ENCODE measurements around the gene SMIM13.
A peak's percentile ranks its signal among the peaks of the same experiment; 100 is the strongest.

The SMIM13 gene

DNA sequence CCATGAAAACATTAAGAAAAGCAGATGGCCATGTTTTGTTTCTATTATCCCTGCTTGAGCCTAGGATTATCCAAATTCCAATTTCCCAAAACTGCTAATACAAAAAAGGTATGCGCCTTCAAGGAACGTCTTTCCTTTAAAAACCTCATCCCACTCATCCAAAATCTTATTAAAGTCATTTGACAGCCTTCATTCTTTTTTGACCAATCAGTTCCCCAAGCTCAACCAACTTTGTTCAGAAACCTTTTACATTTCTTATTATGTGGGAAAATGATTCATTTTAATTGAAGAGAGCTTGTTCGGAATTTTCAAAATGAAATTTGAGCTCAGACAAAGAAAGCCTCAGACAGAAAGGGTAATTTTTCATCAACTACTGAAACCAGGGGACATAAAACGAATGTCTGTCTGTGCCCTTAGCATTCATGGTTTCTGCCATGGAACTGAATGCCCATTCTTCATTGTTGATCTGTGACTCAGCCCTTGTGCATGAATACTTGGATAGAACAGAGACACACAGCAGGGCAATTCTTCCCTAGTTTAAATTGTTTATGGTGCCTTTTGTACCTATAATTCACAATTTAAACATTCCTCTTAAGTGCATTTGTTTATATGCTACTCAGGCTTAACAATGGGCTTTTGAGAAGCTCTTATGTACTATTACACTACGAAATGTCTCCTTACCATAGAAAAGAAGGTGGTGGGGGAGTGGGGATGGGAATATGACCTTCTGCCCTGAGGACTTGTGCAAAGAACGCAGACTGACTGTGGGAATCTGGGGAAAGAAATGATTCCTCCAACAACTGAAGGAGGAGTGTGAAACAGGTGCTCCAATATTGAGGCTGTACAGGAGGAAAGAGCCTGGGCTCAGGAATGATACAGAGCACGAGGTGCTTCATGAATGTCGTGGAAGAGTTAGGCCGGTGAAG is 67.7 kb downstream of the SMIM13 start:
- no peak for DNase-seq

DNA sequence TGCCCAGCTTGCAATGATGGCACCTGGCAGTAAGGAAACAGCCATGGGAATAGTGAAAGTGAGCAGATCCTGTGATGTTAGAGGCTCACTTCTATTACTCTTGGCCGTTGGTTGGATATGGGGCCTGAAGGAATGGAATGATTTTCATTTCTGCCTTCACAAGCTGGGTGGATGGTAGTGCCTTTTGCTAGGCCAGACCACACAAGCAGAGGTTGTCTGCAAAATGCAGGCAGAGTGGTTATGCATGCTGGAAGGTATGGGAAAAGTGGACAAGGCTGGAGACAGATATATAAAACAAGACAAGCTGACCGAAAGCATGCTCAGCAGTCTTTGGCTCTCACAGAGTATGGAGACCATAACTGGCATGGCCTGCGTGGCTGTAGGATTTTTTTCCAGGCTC is 68.6 kb downstream of the SMIM13 start:
- DNase-seq, result no peak

DNA sequence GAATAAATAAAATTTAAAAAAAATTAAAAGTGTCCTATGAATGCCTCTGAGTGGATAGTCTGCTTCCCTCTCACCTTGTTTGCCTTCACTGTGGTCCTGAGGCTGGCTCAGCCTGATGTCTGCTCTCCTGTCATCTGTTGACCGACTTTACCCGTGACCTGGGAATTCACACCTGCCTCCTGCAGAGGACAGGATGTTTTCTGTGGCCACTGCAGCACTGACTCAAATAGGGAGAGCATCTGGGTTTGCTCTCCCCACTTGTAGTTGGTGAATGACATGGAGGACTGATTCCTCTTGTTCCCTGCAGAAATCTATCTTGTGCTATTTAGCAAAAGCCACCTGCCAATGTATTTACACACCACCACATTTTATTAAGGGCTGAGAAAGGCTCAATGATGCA is 70.3 kb downstream of the SMIM13 start:
- DNase-seq, result no peak

DNA sequence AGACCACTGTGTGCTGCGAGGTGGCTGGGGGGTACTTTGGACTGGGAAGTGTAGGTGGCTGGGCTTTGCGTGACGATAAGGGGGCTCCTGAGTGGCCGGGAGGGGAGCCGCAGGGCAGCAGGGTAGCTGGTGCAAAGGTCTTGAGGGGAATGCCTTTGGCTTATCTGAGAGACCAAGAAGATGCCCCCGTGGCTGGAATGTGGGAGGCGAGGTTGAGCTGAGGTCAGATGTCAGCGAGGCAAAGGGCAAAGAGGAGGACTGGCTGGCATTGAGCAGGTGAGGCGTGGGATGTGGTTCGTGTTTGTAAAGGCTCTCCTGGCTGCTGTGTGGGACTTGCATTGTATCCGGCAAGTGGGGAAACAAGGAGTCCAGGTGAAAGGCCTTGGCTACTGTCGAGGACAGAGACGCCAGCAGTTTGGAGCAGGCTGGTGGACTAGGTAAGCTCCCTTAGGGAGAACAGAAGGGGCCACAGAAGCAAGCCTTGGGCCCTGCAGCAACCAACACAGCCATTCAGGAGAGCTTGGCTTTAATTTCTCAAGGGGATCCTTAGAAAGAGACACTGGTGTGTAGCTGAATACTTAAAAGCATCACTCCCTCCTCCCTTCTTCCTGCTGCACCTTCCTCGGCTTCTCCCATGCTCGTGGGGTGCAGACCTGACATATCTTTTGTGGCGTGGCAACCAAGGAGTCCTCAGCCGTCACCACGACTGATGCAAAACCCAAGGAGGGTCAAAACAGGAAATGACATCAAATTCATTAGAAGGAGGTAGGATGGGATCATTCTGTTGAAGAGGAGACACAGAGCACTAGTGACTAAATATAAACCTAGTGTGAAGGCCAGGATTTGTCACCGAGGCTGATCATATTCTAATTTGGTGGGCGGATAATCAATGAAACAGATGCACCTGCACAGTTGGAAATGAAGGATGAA is 71.3 kb downstream of the SMIM13 start:
- DNase-seq, result no peak

DNA sequence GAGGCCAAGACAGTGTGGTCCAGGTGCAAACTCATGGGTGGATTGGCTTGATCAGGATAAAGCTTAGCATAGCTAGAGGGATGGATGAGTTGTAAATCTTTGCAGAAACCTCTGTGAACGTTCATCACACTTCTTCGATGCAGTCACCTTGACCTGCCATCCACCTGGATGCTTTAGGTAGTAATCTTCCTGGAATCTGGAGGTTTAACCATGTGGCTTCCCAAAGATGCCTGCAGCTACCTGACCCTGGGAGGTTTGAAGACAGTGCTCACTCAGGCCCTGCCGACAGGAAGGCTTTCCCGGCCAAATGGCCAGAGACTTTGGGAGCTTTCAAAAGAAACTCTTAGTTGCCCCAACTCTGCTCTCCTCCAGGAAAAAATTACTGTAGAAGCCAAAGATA is 73.3 kb downstream of the SMIM13 start:
- DNase-seq, result no peak

DNA sequence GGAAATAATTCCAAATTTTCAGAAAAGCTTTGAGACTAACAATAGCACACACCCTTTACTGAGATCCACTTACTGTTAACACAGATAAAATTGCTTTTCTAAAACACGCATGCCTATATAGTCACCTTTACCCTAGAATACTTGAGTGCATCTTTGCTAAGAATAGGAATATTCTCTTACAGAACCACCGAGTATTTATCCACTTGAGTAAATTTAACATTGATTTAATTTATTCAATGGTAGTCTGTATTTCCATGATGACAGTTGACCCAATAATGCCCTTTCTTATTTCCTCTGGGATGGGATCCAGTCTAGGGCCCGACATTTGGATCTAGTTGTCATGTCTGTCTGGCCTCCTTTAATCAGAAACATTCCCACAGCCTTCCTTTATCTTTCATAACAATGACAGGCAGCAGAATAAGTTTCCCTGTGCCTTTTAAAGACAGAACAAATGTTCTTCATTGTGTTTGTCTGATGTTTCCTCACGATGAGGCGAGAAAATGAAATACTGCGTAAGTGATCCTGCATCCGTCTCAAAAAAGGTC is 74.5 kb downstream of the SMIM13 start:
- no peak for DNase-seq

DNA sequence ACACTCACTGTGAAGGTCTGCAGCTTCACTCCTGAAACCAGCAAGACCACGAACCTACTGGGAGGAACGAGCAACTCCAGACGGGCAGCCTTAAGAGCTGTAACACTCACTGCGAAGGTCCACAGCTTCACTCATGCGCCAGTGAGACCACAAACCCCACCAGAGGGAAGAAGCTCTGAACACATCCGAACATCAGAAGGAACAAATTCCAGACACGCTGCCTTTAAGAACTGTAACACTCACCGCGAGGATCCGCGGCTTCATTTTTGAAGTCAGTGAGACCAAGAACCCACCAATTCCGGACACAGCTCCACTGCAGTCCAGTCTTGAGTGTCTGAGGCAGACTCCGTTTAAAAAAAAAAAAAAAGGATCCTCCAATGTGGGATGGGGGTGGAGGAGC is 78.3 kb downstream of the SMIM13 start:
- no peak for DNase-seq

DNA sequence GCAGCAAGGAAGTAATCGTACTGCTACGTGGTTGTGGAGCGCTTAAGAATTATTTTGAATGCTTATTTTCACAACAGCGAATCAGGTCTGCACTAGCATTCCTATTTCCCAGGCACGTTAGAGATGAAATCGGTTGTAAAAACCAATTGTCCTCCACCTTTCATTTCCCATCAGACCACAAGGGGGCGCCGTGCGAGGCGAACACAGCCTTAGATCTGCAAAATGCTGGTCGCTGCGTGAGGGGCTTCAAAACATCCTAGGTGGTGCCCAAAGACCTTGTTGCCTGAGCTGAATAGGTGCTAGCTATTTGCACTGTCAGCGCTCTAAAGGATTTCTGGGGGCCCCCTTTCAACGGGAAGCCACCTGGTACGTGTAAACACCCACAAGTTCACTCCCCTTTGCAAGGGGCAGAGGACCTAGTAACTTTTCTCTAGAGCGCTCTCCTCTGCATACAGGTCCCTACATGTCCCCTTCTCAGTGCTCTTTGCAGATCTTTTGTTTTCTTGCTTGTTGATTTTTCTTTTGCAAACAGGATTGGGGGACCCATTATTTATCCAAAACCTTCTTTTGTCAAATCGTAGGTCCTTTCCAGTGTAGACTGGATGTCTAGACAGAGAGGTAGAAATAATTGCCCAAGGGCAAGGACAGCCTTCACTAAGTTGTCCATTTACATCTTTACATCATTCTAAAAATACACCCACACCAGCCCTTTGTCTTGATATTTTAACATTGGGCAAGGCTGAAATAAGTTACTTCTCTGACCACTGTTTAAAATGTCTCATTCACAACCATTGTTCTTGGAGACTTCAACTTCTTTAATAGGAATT is 79.1 kb downstream of the SMIM13 start:
- peak; percentile 15 for DNase-seq

DNA sequence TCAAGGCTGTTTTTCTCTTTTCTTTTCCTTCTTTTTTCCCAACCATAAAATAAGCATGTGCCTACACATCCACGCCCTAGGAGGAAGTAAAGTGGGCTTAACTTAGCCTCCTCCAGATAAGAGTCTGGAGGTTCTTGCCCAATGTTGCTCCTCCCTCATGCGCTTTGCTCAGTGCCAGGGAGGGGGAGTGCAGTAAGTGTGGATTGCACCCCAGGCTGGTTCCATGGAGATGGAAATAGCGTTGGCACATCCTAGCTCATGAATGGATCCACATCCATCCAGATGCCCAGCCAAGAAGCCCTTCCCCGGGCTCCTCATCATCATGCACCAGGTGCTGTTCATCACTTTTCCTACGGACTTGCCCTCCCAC is 80.6 kb downstream of the SMIM13 start:
- no peak for DNase-seq

DNA sequence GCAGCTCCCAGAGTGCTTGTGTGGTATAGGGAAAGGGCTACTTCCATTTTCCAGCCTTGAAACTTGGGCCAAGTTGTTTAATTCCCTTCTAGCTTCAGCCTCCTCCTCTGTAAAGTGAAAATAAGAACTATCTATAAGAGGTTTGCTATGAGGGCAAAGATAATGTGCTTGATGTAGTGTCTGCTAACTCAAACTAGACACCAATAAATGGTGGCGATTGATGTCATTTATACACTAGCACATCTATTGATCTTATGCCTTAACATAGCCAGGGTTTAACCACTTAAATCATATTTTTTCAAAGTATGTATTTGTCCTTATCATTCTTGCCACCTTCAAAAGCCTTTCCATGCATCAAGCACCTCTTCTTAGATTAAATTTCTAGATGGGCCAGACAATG is 83.6 kb downstream of the SMIM13 start:
- DNase-seq, result no peak

DNA sequence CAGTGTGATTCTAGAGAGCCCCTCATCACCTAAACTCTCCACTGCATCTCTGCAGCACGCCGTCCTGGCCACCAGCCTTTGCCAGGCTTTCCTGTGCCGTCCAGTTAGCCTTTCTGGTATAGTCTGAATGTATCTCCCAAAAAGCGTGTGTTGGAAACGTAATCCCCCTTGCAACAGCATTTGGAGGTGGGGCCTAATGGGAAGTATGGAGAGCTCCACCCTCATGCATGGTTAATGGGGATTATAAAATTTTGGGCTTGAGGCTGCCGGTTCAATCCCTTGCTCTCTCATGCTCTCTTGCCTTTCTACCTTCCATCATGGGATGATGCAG is 85.4 kb downstream of the SMIM13 start:
- DNase-seq, result no peak

DNA sequence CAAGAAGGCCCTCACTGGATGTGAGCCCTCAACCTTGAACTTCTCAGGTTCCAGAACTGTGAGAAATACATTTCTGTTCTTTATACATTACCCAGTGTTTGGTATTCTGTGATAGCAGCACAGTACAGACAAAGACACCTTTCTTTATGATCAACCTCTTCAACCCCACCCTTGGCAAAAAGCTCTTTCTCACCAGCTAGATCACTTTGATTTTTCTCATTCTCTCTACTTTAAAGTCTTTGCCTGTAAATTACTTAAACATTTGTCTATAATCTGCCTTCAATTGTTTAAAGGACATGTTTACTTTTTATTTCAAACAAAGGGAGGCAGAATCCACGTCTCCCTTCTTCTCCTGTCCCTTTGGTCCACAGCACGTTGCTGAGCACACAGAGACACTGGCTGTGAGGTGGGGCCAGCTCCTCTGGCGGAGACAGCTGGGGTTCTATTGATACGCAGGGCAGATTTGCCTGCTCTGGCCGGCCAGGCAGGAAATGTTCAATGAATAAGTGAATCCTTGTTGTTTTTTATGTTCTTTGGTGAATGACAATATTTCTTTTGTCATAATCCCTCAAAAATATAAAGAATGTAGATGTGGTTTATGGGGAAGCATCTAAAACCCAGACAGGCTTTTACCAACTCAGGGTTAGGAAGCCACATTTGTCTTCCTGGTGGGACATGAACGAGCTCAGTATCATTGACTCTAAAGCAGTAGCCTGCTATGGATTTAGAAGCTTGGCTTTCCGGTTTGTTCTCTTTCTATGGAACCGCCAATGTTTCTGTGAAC is 86.0 kb downstream of the SMIM13 start:
- no peak for DNase-seq

DNA sequence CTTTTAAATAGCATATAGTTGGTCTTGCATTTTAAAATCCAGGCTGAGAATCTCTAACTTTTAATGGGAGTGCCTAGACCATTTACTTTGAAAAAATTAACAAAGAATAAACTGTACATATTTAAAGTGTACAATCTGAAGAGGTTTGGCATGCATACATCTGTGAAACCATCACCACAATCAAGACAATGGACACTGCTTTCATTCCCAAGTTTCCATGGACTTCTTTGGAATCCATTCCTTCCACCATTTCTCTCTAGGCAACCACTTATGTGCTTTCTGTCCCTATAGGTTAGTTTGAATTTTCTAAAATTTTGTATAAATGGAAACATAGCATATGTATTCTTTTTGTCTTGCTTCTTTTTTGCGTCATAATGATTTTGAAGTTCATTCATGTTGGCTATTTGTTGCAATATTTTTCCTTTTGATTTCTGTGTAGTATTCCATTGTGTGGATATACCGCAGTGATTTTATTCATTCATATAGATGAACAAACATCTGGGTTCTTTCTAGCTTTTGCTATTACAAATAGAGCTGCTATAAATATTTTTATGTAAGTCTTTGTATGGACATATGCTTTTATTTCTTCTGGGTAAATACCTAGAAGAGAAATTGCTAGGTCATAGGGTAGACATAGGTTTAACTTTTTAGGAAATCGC is 88.0 kb downstream of the SMIM13 start:
- no peak for DNase-seq

DNA sequence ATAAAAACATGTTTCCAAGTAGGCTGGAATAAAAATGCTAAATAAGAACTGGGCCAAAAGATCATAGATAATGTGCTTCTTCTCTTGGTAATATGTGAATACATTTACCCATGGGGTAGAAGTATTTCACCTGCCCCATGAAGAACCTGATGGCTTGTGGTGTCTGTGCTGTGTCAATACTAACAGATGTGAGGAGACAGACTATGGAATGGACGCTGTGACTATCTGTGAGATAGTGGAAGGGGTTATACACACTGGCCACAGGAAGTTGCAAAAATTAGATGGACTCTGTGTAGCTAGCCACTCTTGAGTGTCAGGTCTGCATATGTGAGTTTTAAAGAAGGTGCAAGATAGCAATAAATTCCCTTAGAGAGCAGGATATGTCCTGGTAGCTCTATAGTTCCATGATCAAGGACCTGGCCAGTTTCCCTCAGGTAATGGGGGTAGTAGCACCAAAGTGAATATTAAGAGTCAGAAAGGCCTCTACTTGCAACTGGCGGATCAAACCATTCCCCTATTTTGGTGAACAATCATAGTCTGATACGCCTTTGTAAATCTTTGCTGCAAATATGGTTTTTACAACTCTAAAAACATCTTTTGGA is 90.2 kb downstream of the SMIM13 start:
- DNase-seq, result no peak

DNA sequence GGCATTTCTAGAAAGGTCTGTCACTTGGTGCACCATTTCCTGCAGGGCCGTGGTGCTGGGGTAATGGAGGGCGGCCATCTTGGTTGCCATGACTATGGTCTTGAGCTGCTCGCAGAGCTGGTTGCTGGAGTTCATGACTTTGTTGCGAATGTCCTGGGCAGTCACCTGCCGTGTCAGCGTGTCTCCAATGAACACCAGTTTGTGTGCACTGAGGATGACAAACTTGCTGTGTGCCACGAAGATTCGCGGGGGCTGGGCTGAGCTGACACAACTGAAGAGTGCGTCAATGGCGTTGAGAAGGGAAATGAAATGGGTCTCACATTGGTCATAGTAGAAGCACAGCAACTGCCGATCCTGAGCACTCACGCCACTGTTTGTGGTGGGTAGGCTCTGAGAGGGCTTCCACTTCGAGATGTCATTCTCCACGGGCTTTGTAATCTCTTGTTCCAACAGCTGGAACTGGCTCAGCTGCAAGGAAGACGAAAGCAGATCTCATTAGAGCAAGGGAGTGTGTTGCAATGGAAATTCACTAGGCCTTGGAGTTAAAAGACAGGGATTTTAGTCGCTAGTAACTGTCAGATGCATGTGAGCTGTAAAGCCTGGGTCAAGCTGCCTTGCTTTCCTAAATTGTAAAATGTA is 91.7 kb downstream of the SMIM13 start:
- no peak for DNase-seq

DNA sequence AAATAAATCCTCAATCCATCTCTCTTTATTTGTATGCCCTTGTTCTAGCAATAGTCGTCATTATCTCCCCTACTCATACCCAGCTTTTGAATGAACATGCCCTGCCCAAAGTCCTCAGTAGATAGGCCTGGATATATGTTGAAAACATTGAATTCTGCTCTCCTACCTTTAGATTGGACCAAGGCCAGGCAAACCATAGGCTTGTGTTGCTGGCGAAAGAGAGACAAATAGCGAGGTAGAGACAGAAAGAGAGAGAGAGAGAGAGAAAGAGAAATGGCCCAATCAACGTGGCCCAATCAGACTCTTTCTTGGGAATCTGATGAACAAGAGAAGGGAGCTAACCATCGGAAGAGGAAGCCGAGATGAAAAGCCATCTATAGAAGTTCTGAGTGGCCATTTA is 93.7 kb downstream of the SMIM13 start:
- DNase-seq, result no peak

All from GDM1 (cell line).